IPS DF 6.9 (cell line): ENCODE data around the gene MTR.
A peak's percentile ranks its signal among the peaks of the same experiment; 100 is the strongest.

Source experiments
- DNase-seq: peaks from one replicate; pipeline ENCODE4 v3.0.0-alpha.2; 2013; ENCODE audit warnings: low read depth, low spot score
- H3K27ac ChIP-seq: one replicate; pipeline ENCODE4 v1.5.1; 2013; ENCODE audit warnings: low read length, control low read depth
- H3K27me3 ChIP-seq: 2 replicates; pipeline ENCODE4 v1.6.1; 2013; ENCODE audit warnings: mild to moderate bottlenecking, low read length; ENCODE audit not compliant: control insufficient read depth, insufficient read depth
- H3K36me3 ChIP-seq: 2 replicates; pipeline ENCODE4 v1.6.1; 2013; ENCODE audit warnings: low read length; ENCODE audit not compliant: control insufficient read depth, insufficient read depth
- H3K4me1 ChIP-seq: 2 replicates; pipeline ENCODE4 v1.6.1; 2013; ENCODE audit warnings: low read length; ENCODE audit not compliant: control insufficient read depth, insufficient read depth
- H3K4me3 ChIP-seq: 2 replicates; pipeline ENCODE4 v1.5.1; 2013; ENCODE audit warnings: mild to moderate bottlenecking, low read length
- H3K9me3 ChIP-seq: 2 replicates; pipeline ENCODE4 v1.6.1; 2013; ENCODE audit warnings: low read length, inconsistent platforms; ENCODE audit not compliant: control insufficient read depth, insufficient read depth
- WGBS: extraction: QIAGEN DNeasy Blood & Tissue Kit; methylation state at CpG from one replicate; pipeline ENCODE4 v1.1.7; 2013; ENCODE audit warnings: mixed read lengths, missing lambda C conversion rate; ENCODE audit not compliant: insufficient read length, insufficient coverage; 5-methylcytosine and 5-hydroxymethylcytosine counted together

Gene MTR

GRCh38 chr1:236774926-236775325 is 20.2 kb upstream of the MTR start:
- Histone ChIP-seq H3K4me1 (no peaks in the 10 kb centered on the region), H3K4me3 (no peak overlapping the region), H3K27me3 (no peaks in the 10 kb centered on the region), H3K27ac (no peak overlapping the region), H3K9me3 (no peaks in the 10 kb centered on the region), H3K36me3 (no peaks in the 10 kb centered on the region)
- no CpG with 5 or more reads among the region's 3 CpGs for WGBS
- peak; percentile 31 for DNase-seq

- Histone ChIP-seq H3K36me3 (no peaks in the 10 kb centered on the region), H3K4me3 (no peak overlapping the region), H3K9me3 (no peaks in the 10 kb centered on the region), H3K27me3 (no peaks in the 10 kb centered on the region), H3K4me1 (no peaks in the 10 kb centered on the region), H3K27ac (no peak overlapping the region)
- DNase-seq = no peak
- WGBS = no CpG with 5 or more reads among the region's 2 CpGs
These were observed 15.8 kb upstream of the MTR start for GRCh38 chr1:236779312-236779711.

GRCh38 chr1:236785477-236785876 is 9.6 kb upstream of the MTR start:
- Histone ChIP-seq H3K27ac (no peak overlapping the region), H3K4me1 (no peaks in the 10 kb centered on the region), H3K36me3 (no peaks in the 10 kb centered on the region), H3K27me3 (no peaks in the 10 kb centered on the region), H3K9me3 (no peaks in the 10 kb centered on the region), H3K4me3 (no peak overlapping the region)
- no CpG with 5 or more reads among the region's 2 CpGs for WGBS
- DNase-seq = no peak

GRCh38 chr1:236786453-236786852 is 8.6 kb upstream of the MTR start:
- no CpG with 5 or more reads among the region's 16 CpGs for WGBS
- Histone ChIP-seq H3K27ac (no peak overlapping the region), H3K36me3 (no peaks in the 10 kb centered on the region), H3K4me1 (no peaks in the 10 kb centered on the region), H3K9me3 (no peaks in the 10 kb centered on the region), H3K4me3 (no peak overlapping the region), H3K27me3 (no peaks in the 10 kb centered on the region)
- DNase-seq = no peak

- H3K4me1 ChIP-seq = no peaks in the 10 kb centered on the region
- no peak overlapping the region for H3K27ac ChIP-seq
- DNase-seq = no peak
- no peaks in the 10 kb centered on the region for H3K9me3 ChIP-seq
- no peaks in the 10 kb centered on the region for H3K36me3 ChIP-seq
- no peaks in the 10 kb centered on the region for H3K27me3 ChIP-seq
- H3K4me3 ChIP-seq = peak overlapping the region; percentile 27; the same call in 1 of the 2 replicates
- no CpG with 5 or more reads among the region's 11 CpGs for WGBS
These were observed 482 bp upstream of the MTR start for GRCh38 chr1:236794585-236795034.

GRCh38 chr1:236795757-236796667 is 920 bp downstream of the MTR start:
- Histone ChIP-seq H3K27ac (no peak overlapping the region), H3K36me3 (no peaks in the 10 kb centered on the region), H3K9me3 (no peaks in the 10 kb centered on the region), H3K4me1 (no peaks in the 10 kb centered on the region), H3K27me3 (no peaks in the 10 kb centered on the region), H3K4me3 (peak overlapping the region; percentile 98)
- WGBS = no CpG with 5 or more reads among the region's 41 CpGs
- no peak for DNase-seq

GRCh38 chr1:236799001-236799400 is 3.9 kb downstream of the MTR start:
- DNase-seq = no peak
- no peak overlapping the region for H3K4me3 ChIP-seq
- no peaks in the 10 kb centered on the region for H3K36me3 ChIP-seq
- no CpG with 5 or more reads among the region's 5 CpGs for WGBS
- no peaks in the 10 kb centered on the region for H3K4me1 ChIP-seq
- H3K27me3 ChIP-seq = no peaks in the 10 kb centered on the region
- H3K9me3 ChIP-seq = no peaks in the 10 kb centered on the region
- H3K27ac ChIP-seq = no peak overlapping the region

- no peaks in the 10 kb centered on the region for H3K9me3 ChIP-seq
- no peak overlapping the region for H3K27ac ChIP-seq
- no peak for DNase-seq
- no peaks in the 10 kb centered on the region for H3K36me3 ChIP-seq
- H3K4me1 ChIP-seq = no peaks in the 10 kb centered on the region
- no CpG with 5 or more reads among the region's 5 CpGs for WGBS
- H3K4me3 ChIP-seq = no peak overlapping the region
- no peaks in the 10 kb centered on the region for H3K27me3 ChIP-seq
These were observed 5.0 kb downstream of the MTR start for GRCh38 chr1:236800002-236800620.

GRCh38 chr1:236800623-236801022 is 5.5 kb downstream of the MTR start:
- Histone ChIP-seq H3K27ac (no peak overlapping the region), H3K27me3 (no peaks in the 10 kb centered on the region), H3K36me3 (no peaks in the 10 kb centered on the region), H3K9me3 (no peaks in the 10 kb centered on the region), H3K4me3 (no peak overlapping the region), H3K4me1 (no peaks in the 10 kb centered on the region)
- no peak for DNase-seq

GRCh38 chr1:236802264-236802663 is 7.2 kb downstream of the MTR start:
- no peaks in the 10 kb centered on the region; the same call in 1 of the 2 replicates for H3K36me3 ChIP-seq
- no CpG with 5 or more reads among the region's 3 CpGs for WGBS

More at GRCh38 chr1:236802264-236802663, 7.2 kb downstream of the MTR start:
- H3K27ac ChIP-seq = no peak overlapping the region
- no peak for DNase-seq
- H3K4me1 ChIP-seq = no peaks in the 10 kb centered on the region
- no peak overlapping the region for H3K4me3 ChIP-seq
- no peaks in the 10 kb centered on the region for H3K9me3 ChIP-seq
- no peaks in the 10 kb centered on the region; the same call in 1 of the 2 replicates for H3K27me3 ChIP-seq
